ENCODE measurements around the gene ZNF362.
"Not testable (repeated sequence)": the region's sequence is repeated elsewhere in the genome, so short reads cannot be mapped to it uniquely, and the experiment has no call there.

Gene ZNF362

GRCh38 chr1:33309351-33309750 is 53.1 kb downstream of the ZNF362 start:
- not testable (repeated sequence) for DNase-seq

GRCh38 chr1:33310702-33311101 is 54.4 kb downstream of the ZNF362 start:
- DNase-seq, result no peak

GRCh38 chr1:33311706-33312412 is 55.6 kb downstream of the ZNF362 start:
- DNase-seq, result no peak

- DNase-seq, result peak; percentile 80
These were observed 56.1 kb downstream of the ZNF362 start for GRCh38 chr1:33312413-33312749.

- DNase-seq, result no peak
These were observed 58.1 kb downstream of the ZNF362 start for GRCh38 chr1:33314416-33314815.

- no peak for DNase-seq
These were observed 60.3 kb downstream of the ZNF362 start for GRCh38 chr1:33316601-33317000.

- DNase-seq, result no peak
These were observed 61.1 kb downstream of the ZNF362 start for GRCh38 chr1:33317354-33317753.

GRCh38 chr1:33317946-33318345 is 61.7 kb downstream of the ZNF362 start:
- DNase-seq, result no peak

GRCh38 chr1:33319186-33319948 is 63.1 kb downstream of the ZNF362 start:
- DNase-seq, result no peak

GRCh38 chr1:33319949-33320618 is 63.8 kb downstream of the ZNF362 start:
- DNase-seq, result no peak

GRCh38 chr1:33320619-33321165 is 64.4 kb downstream of the ZNF362 start, which contains the start of gene A3GALT2:
TSS of gene A3GALT2 (minus strand) at chr1:33321098. CDS start at chr1:33321098, 0 bp downstream.
- DNase-seq, result no peak

- DNase-seq, result no peak
These were observed 64.9 kb downstream of the ZNF362 start for GRCh38 chr1:33321178-33321577.

- DNase-seq, result no peak
These were observed 65.8 kb downstream of the ZNF362 start for GRCh38 chr1:33322109-33322508.

- peak; percentile 54 for DNase-seq
These were observed 66.7 kb downstream of the ZNF362 start for GRCh38 chr1:33322870-33323585.

GRCh38 chr1:33323663-33324477 is 67.6 kb downstream of the ZNF362 start:
- no peak for DNase-seq

- no peak for DNase-seq
These were observed 68.6 kb downstream of the ZNF362 start for GRCh38 chr1:33324677-33325575.

- no peak for DNase-seq
These were observed 70.5 kb downstream of the ZNF362 start for GRCh38 chr1:33326785-33327184.

GRCh38 chr1:33327587-33328325 is 71.5 kb downstream of the ZNF362 start:
- DNase-seq, result peak; percentile 98

- no peak for DNase-seq
These were observed 72.5 kb downstream of the ZNF362 start for GRCh38 chr1:33328817-33329216.

Measured in DMS79 treated with DMSO at 0.1 percent for 48 hours (cell line).